Astrocyte of the spinal cord (primary cell): ENCODE results near the gene PRKAG1.
A peak's percentile ranks its signal among the peaks of the same experiment; 100 is the strongest.

Experiments
- DNase-seq: peaks from one replicate; pipeline ENCODE4 v3.0.0; 2011; ENCODE audit warnings: low read depth, low spot score
- H3K4me3 ChIP-seq: 2 replicates; pipeline ENCODE4 v1.5.1; 2011; ENCODE audit warnings: low read depth, mild to moderate bottlenecking, low read length, moderate library complexity
- in situ Hi-C: cut with HindIII; loops from 2 replicates; pipeline ENCODE4 v1.10.0; 2017; ENCODE audit warnings: low sequenced_read_pairs
- TF ChIP-seq, protein P1 (sequence below): IDR thresholded peaks from 2 replicates; pipeline ENCODE4 v1.5.1; 2012; ENCODE audit warnings: low read depth, mild to moderate bottlenecking, low read length, inconsistent platforms

The PRKAG1 gene

DNA sequence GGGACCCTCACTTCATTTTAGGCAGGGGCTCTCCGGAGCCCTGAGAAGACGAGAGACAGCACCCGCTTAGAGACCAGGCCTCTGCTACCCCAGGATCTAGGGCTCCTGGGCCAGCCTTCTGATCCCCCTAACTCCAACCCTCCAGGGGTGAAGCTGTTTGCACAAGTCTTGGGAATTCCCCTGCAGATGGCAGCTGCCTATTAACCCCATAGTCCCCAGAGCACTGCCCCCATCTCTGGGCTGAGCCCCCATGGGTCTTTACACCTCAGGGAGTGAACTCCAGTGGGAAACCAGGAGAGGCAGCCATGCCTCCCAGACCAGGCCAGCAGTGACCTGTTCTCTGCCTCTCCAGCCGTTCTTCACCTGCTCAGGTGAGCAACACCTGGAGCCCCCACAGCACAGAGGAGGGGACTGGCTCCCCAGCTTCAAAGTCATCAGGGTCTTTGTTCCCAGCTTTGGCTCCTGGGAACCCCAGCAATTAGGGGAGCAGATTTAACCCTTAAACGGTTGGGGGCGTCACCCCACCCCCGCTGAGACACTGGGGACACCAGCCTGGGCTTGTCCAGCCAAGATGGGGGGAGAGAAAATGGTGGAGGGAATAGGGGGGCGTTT is 49.3 kb downstream of the PRKAG1 start:
- TF ChIP-seq, protein P1, sequence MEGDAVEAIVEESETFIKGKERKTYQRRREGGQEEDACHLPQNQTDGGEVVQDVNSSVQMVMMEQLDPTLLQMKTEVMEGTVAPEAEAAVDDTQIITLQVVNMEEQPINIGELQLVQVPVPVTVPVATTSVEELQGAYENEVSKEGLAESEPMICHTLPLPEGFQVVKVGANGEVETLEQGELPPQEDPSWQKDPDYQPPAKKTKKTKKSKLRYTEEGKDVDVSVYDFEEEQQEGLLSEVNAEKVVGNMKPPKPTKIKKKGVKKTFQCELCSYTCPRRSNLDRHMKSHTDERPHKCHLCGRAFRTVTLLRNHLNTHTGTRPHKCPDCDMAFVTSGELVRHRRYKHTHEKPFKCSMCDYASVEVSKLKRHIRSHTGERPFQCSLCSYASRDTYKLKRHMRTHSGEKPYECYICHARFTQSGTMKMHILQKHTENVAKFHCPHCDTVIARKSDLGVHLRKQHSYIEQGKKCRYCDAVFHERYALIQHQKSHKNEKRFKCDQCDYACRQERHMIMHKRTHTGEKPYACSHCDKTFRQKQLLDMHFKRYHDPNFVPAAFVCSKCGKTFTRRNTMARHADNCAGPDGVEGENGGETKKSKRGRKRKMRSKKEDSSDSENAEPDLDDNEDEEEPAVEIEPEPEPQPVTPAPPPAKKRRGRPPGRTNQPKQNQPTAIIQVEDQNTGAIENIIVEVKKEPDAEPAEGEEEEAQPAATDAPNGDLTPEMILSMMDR = no peak
- in situ Hi-C loops = no loop called here
- no peak for DNase-seq
- no peak overlapping the region for H3K4me3 ChIP-seq

DNA sequence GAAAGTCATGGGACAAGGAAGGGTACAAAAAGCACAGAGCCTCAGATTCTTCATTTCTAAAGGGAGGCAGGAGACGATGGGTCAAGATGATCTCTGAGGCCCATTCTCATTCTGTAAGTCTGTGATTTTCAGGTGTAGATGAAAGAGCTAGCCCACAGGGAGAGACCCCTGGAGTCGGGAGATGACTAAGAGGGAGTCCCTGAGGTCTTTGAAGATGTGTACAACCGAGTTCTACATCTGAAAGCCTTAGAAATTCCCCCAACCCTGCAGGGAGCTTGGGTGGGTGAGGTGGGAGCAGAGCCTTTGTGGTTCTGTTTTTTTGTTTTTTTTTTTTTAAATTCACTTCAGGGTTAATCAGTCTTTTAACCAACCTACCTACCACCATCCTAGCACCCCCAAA is 50.1 kb downstream of the PRKAG1 start:
- in situ Hi-C loops = no loop called here
- TF ChIP-seq, protein P1 = no peak
- H3K4me3 ChIP-seq = no peak overlapping the region
- no peak for DNase-seq

DNA sequence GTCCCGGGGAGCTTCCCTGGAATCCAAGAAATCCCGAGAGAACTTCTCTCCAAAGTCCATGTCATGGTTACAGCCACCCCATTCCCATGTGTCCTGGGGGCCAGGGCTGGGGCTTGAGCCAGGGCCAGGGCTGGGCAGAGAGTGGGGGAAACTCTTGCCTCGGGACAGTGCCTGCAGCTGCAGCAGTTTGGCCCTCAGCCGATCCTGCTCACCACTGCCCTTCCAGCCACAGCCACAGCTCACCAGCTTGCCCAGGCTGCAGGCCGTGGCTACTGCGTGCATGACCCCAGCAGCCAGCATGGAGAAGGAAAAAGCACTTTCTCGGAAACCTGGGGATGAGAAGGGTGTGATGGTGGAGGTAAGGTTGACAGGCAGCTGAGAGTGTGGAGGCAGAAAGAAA is 50.6 kb downstream of the PRKAG1 start:
- TF ChIP-seq, protein P1 = no peak
- in situ Hi-C loops = no loop called here
- DNase-seq = no peak
- no peak overlapping the region for H3K4me3 ChIP-seq

DNA sequence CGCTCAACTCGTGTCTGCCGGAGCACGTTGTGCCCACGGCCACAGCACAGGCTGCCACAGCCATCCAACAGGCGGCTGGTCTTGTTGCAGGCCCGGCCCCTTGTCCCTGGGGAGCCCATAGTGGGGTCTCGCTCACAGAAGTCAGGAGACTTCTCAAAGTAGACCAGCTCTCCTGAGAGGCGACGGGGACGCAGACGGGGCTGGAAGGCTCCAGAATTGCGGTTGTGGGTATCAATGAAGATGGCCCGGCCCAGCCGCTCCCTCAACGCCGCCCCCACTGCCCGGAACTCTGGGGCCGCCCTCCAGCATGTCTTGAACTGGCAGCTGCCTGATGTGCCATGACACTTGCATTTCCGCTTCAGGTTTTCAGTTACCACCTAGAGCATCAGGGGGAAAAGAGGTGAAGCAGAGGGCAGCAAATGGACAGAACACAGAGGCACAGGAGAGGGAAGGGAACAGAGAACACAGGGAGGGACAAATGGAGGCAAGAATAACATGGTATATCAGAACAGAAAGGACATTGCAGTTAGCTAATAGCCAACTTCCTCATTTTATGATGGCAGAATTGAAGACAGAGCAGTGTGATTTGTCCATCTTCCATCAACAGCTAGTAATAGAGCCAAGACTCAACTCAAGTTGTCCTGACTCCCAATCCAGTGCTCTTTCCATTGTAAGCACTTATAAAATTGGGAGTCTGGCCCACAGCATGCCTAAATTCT is 52.2 kb downstream of the PRKAG1 start:
- in situ Hi-C loops = no loop called here
- H3K4me3 ChIP-seq = no peak overlapping the region
- TF ChIP-seq, protein P1 = no peak
- no peak for DNase-seq

DNA sequence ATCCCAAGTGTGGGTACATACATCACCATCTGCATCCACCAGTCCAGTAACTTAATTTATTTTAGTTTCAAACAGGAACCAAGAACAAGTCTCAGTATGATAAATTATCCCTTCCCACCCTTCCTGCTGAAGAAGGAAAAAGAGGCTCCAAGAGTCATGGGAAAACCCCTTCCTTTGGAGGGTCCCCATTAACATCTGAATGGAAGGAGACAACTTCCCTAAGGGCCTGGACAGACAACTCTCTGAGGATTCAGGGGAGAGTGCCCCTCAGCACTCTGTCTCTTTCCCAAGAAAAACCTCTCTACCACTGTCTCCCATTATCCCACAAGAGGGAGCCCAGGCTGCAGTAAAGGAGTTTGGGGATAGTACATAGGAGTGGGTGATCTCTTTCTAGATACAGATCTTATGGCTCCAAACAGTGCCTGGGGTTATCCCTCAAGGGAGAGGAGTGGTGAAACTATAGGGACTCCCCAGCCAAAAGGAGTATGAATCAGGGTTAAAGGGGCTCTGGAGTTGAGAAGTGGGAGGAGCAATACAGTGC is 53.2 kb downstream of the PRKAG1 start:
- no peak overlapping the region for H3K4me3 ChIP-seq
- TF ChIP-seq, protein P1 = peak; percentile 54
- in situ Hi-C loops = no loop called here
- no peak for DNase-seq

DNA sequence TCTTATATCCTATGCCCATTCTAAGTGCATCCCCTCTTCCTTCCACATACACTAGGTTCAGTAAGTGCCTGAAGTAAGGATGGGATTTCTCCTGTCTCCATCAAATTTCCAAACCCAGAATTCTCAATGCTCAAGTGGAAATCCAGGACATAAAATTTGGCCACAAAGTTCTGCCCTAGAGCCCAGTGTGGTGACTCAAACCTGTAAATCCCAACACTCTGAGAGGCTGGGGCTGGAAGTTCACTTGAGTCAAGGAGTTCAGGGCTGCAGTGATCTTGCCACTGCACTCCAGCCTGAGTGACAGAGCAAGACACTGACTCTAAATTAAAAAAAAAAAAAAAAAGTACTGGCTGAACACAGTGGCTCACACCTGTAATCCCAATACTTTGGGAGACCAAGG is 56.8 kb downstream of the PRKAG1 start:
- in situ Hi-C loops = no loop called here
- H3K4me3 ChIP-seq = no peak overlapping the region
- no peak for DNase-seq
- TF ChIP-seq, protein P1 = no peak
